GM21737 (cell line): ENCODE data around the gene EIF1AD.
A peak's percentile ranks its signal among the peaks of the same experiment; 100 is the strongest.
"Not testable (repeated sequence)": the region's sequence is repeated elsewhere in the genome, so short reads cannot be mapped to it uniquely, and the experiment has no call there.

Experiments
- ATAC-seq: cut with Tn5 transposase; IDR thresholded peaks from one replicate; pipeline ENCODE4 v1.9.1; 2021; ENCODE audit warnings: mild to moderate bottlenecking, moderate library complexity; ENCODE audit not compliant: unreplicated experiment

The EIF1AD gene

GRCh38 chr11:65973439-65974110, 28.4 kb downstream of the EIF1AD start:
- ATAC-seq = no peak

GRCh38 chr11:65972116-65972515, 29.8 kb downstream of the EIF1AD start:
- ATAC-seq = no peak

- ATAC-seq = no peak
These were observed 33.1 kb downstream of the EIF1AD start for GRCh38 chr11:65968600-65969482.

- no peak for ATAC-seq
These were observed 34.5 kb downstream of the EIF1AD start for GRCh38 chr11:65967329-65967934.

GRCh38 chr11:65965986-65966762, 35.8 kb downstream of the EIF1AD start:
- no peak for ATAC-seq

- no peak for ATAC-seq
These were observed 37.1 kb downstream of the EIF1AD start for GRCh38 chr11:65964906-65965305.

- ATAC-seq = no peak
These were observed 39.8 kb downstream of the EIF1AD start for GRCh38 chr11:65962141-65962564.

GRCh38 chr11:65961267-65962140, 40.5 kb downstream of the EIF1AD start, which contains the start of gene SART1:
SART1 (plus strand) TSS chr11:65961734; CDS start chr11:65961781, 47 bp downstream.
- peak; percentile 76 for ATAC-seq

- ATAC-seq = no peak
These were observed 41.1 kb downstream of the EIF1AD start for GRCh38 chr11:65960824-65961266.

GRCh38 chr11:65958774-65959420, 43.1 kb downstream of the EIF1AD start:
- no peak for ATAC-seq

- no peak for ATAC-seq
These were observed 43.7 kb downstream of the EIF1AD start for GRCh38 chr11:65958291-65958690.

- no peak for ATAC-seq
These were observed 47.2 kb downstream of the EIF1AD start for GRCh38 chr11:65954771-65955170.

GRCh38 chr11:65953471-65953870, 48.5 kb downstream of the EIF1AD start:
- no peak for ATAC-seq

- ATAC-seq = no peak
These were observed 49.9 kb downstream of the EIF1AD start for GRCh38 chr11:65952052-65952521.

- ATAC-seq = not testable (repeated sequence)
These were observed 50.3 kb downstream of the EIF1AD start for GRCh38 chr11:65951641-65952040.

GRCh38 chr11:65950711-65951110, 51.2 kb downstream of the EIF1AD start:
- ATAC-seq = not testable (repeated sequence)

- no peak for ATAC-seq
These were observed 54.3 kb downstream of the EIF1AD start for GRCh38 chr11:65947603-65948125.

GRCh38 chr11:65947133-65947532, 54.8 kb downstream of the EIF1AD start:
- no peak for ATAC-seq

- no peak for ATAC-seq
These were observed 55.3 kb downstream of the EIF1AD start for GRCh38 chr11:65946655-65947054.
